Neural progenitor cell (in vitro differentiated cells): ENCODE data around the gene FARSA. TPM values are rescaled to one million over a fixed set of nuclear protein-coding genes. Genes with fewer than 3 reads are reported as not detected.

Experiments
- DNase-seq: peaks from one replicate; pipeline ENCODE4 v3.0.0-alpha.2; 2016; ENCODE audit warnings: low spot score
- H2AFZ ChIP-seq: fragments of 200-600 bp; sonication (generic); replicated peaks from 2 replicates; pipeline ENCODE4 v1.6.1; 2016; ENCODE audit warnings: antibody characterized with exemption
- H3F3A ChIP-seq: fragments of 200-600 bp; sonication (generic); 2 replicates; pipeline ENCODE4 v1.6.1; 2016; ENCODE audit warnings: antibody characterized with exemption, low read depth
- H3K27ac ChIP-seq: fragments of 200-600 bp; sonication (generic); 2 replicates; pipeline ENCODE4 v1.5.1; 2016; ENCODE audit warnings: mild to moderate bottlenecking
- H3K27me3 ChIP-seq: fragments of 200-600 bp; sonication (generic); 2 replicates; pipeline ENCODE4 v1.6.1; 2016; ENCODE audit warnings: mild to moderate bottlenecking, moderate library complexity
- H3K36me3 ChIP-seq: fragments of 200-600 bp; sonication (generic); 2 replicates; pipeline ENCODE4 v1.5.1; 2016
- H3K4me1 ChIP-seq: fragments of 200-600 bp; sonication (generic); 2 replicates; pipeline ENCODE4 v1.6.1; 2016; ENCODE audit warnings: mixed run types
- H3K4me2 ChIP-seq: fragments of 200-600 bp; sonication (generic); 2 replicates; pipeline ENCODE4 v1.6.1; 2016
- H3K4me3 ChIP-seq: fragments of 200-600 bp; sonication (generic); 2 replicates; pipeline ENCODE4 v1.5.1; 2016
- H3K79me2 ChIP-seq: fragments of 200-600 bp; sonication (generic); 2 replicates; pipeline ENCODE4 v1.6.1; 2016; ENCODE audit warnings: low read depth
- H3K9ac ChIP-seq: fragments of 200-600 bp; sonication (generic); 2 replicates; pipeline ENCODE4 v1.6.1; 2016
- H3K9me3 ChIP-seq: fragments of 200-600 bp; sonication (generic); 2 replicates; pipeline ENCODE4 v1.5.1; 2016; ENCODE audit warnings: low read depth
- H4K20me1 ChIP-seq: fragments of 200-600 bp; sonication (generic); 2 replicates; pipeline ENCODE4 v1.6.1; 2016; ENCODE audit warnings: low read depth
- H3K27ac Mint-ChIP-seq: 3 replicates; pipeline ENCODE4 v1.8.0; 2021; ENCODE audit warnings: mixed read lengths
- H3K27me3 Mint-ChIP-seq: 2 replicates; pipeline ENCODE4 v1.8.0; 2022; ENCODE audit warnings: low read depth, mild to moderate bottlenecking, inconsistent platforms, moderate library complexity, mixed read lengths; ENCODE audit not compliant: insufficient read depth
- H3K36me3 Mint-ChIP-seq: 3 replicates; pipeline ENCODE4 v1.8.0; 2021; ENCODE audit warnings: mixed read lengths
- H3K4me1 Mint-ChIP-seq: 3 replicates; pipeline ENCODE4 v1.8.0; 2021; ENCODE audit warnings: mixed read lengths
- H3K4me3 Mint-ChIP-seq: 3 replicates; pipeline ENCODE4 v1.8.0; 2021; ENCODE audit warnings: mild to moderate bottlenecking, moderate library complexity, mixed read lengths
- H3K9me3 Mint-ChIP-seq: 3 replicates; pipeline ENCODE4 v1.8.0; 2020; ENCODE audit warnings: mixed read lengths
- EZH2 ChIP-seq: fragments of 200-600 bp; sonication (generic); IDR thresholded peaks from 2 replicates; pipeline ENCODE4 v1.6.1; 2017; ENCODE audit warnings: antibody characterized with exemption, mild to moderate bottlenecking, moderate library complexity
- EZH2phosphoT487 ChIP-seq: fragments of 200-600 bp; sonication (generic); IDR thresholded peaks from 2 replicates; pipeline ENCODE4 v1.6.1; 2017; ENCODE audit warnings: antibody characterized with exemption
- total RNA-seq: library from RNA; depleted of rRNA; stranded (reverse); fragments of >200 nt; gene quantifications from 2 replicates; pipeline ENCODE4 v1.2.3, GENCODE V29; 2015; ENCODE audit warnings: low replicate concordance
- TF ChIP-seq, protein P1 (sequence below): fragments of 200-600 bp; sonication (generic); IDR thresholded peaks from 2 replicates; pipeline ENCODE4 v1.5.1; 2017; ENCODE audit warnings: antibody characterized with exemption, mild to moderate bottlenecking

The FARSA gene
- total RNA-seq, 1 donor from 2014 or later = 21.4 TPM

GRCh38 chr19:12936582-12936981 lies 3.1 kb upstream of the FARSA start:
- no peak for DNase-seq
- peaks cover 46% of the 10 kb centered on the region for H3F3A ChIP-seq
- no peaks in the 10 kb centered on the region for H3K27me3 ChIP-seq
- no peak overlapping the region for H3K9ac ChIP-seq
- H3K27ac ChIP-seq = peak overlapping the region; percentile 36
- H4K20me1 ChIP-seq = peaks cover 33% of the 10 kb centered on the region
- TF ChIP-seq, protein P1, sequence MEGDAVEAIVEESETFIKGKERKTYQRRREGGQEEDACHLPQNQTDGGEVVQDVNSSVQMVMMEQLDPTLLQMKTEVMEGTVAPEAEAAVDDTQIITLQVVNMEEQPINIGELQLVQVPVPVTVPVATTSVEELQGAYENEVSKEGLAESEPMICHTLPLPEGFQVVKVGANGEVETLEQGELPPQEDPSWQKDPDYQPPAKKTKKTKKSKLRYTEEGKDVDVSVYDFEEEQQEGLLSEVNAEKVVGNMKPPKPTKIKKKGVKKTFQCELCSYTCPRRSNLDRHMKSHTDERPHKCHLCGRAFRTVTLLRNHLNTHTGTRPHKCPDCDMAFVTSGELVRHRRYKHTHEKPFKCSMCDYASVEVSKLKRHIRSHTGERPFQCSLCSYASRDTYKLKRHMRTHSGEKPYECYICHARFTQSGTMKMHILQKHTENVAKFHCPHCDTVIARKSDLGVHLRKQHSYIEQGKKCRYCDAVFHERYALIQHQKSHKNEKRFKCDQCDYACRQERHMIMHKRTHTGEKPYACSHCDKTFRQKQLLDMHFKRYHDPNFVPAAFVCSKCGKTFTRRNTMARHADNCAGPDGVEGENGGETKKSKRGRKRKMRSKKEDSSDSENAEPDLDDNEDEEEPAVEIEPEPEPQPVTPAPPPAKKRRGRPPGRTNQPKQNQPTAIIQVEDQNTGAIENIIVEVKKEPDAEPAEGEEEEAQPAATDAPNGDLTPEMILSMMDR = no peak
- TF ChIP-seq EZH2phosphoT487 (no peak), EZH2 (no peak)
- H3K4me3 ChIP-seq = no peak overlapping the region
- peaks cover 10% of the 10 kb centered on the region for H3K36me3 ChIP-seq
- no peaks in the 10 kb centered on the region for H3K9me3 ChIP-seq
- Mint-ChIP-seq H3K27ac (peak overlapping the region; percentile 80), H3K4me3 (peak overlapping the region; percentile 7), H3K9me3 (no peaks in the 10 kb centered on the region), H3K27me3 (peaks cover 12% of the 10 kb centered on the region), H3K4me1 (peaks cover 49% of the 10 kb centered on the region), H3K36me3 (peaks cover 23% of the 10 kb centered on the region)
- no peak overlapping the region for H3K4me2 ChIP-seq
- H2AFZ ChIP-seq = no peak overlapping the region
- peaks cover 51% of the 10 kb centered on the region for H3K79me2 ChIP-seq
- peaks cover 25% of the 10 kb centered on the region for H3K4me1 ChIP-seq

DNA sequence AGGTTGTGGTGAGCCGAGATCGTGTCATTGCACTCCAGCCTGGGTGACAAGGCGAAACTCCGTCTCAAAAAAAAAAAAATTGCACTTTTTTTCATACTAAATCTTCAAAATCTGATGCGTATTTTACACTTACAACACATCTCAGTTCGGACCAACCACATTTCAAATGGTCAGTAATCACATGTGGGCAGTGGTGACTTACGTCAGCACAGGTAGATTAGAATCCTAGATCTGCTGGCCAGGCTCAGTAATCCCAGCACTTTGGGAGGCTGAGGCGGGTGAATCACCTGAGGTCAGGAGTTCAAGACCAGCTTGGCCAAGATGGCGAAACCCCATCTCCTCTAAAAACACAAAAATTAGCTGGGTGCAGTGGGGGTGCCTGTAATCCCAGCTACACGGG lies 1.6 kb upstream of the FARSA start:
- no peaks in the 10 kb centered on the region for H3K27me3 ChIP-seq
- no peak overlapping the region for H3K27ac ChIP-seq
- peaks cover 26% of the 10 kb centered on the region for H4K20me1 ChIP-seq
- peaks cover 3% of the 10 kb centered on the region for H3K36me3 ChIP-seq
- peak overlapping the region; percentile 48 for H3K4me3 Mint-ChIP-seq
- H3K9me3 Mint-ChIP-seq = no peaks in the 10 kb centered on the region
- H3K9me3 ChIP-seq = no peaks in the 10 kb centered on the region
- no peak overlapping the region for H3K9ac ChIP-seq
- H3K79me2 ChIP-seq = peaks cover 46% of the 10 kb centered on the region
- TF ChIP-seq, protein P1 = no peak
- TF ChIP-seq EZH2 (no peak), EZH2phosphoT487 (no peak)
- peaks cover 14% of the 10 kb centered on the region for H3K36me3 Mint-ChIP-seq
- H2AFZ ChIP-seq = no peak overlapping the region
- peaks cover 22% of the 10 kb centered on the region for H3K4me1 ChIP-seq
- H3F3A ChIP-seq = peaks cover 31% of the 10 kb centered on the region
- H3K4me2 ChIP-seq = no peak overlapping the region
- no peak overlapping the region for H3K4me3 ChIP-seq
- peaks cover 10% of the 10 kb centered on the region for H3K27me3 Mint-ChIP-seq
- no peak for DNase-seq
- H3K4me1 Mint-ChIP-seq = peaks cover 39% of the 10 kb centered on the region
- H3K27ac Mint-ChIP-seq = no peak overlapping the region

GRCh38 chr19:12932392-12933286 lies 872 bp downstream of the FARSA start:
- Histone ChIP-seq H3K27me3 (no peaks in the 10 kb centered on the region), H3K79me2 (peaks cover 29% of the 10 kb centered on the region), H3K36me3 (no peaks in the 10 kb centered on the region), H3K4me3 (peak overlapping the region; percentile 64), H3K9me3 (no peaks in the 10 kb centered on the region), H3F3A (peaks cover 15% of the 10 kb centered on the region), H3K27ac (no peak overlapping the region), H3K9ac (peak overlapping the region; percentile 67), H4K20me1 (peaks cover 10% of the 10 kb centered on the region), H2AFZ (no peak overlapping the region), H3K4me1 (peaks cover 12% of the 10 kb centered on the region), H3K4me2 (peak overlapping the region; percentile 87)
- Mint-ChIP-seq H3K4me3 (peak overlapping the region; percentile 99), H3K9me3 (no peaks in the 10 kb centered on the region), H3K36me3 (peaks cover 11% of the 10 kb centered on the region), H3K27me3 (peaks cover 11% of the 10 kb centered on the region), H3K27ac (no peak overlapping the region), H3K4me1 (peaks cover 25% of the 10 kb centered on the region)
- DNase-seq = no peak
- TF ChIP-seq, protein P1 = no peak
- TF ChIP-seq EZH2phosphoT487 (no peak), EZH2 (no peak)
